Neural progenitor cell (in vitro differentiated cells): ENCODE data around the gene GOT1.

Experiments
- CTCF ChIP-seq: fragments of 200-600 bp; sonication (generic); IDR thresholded peaks from 2 replicates; pipeline ENCODE4 v1.5.1; 2017; ENCODE audit warnings: antibody characterized with exemption, mild to moderate bottlenecking
- EZH2 ChIP-seq: fragments of 200-600 bp; sonication (generic); IDR thresholded peaks from 2 replicates; pipeline ENCODE4 v1.6.1; 2017; ENCODE audit warnings: antibody characterized with exemption, mild to moderate bottlenecking, moderate library complexity

GRCh38 chr10:99365311-99365710 lies 65.1 kb downstream of the GOT1 start:
- TF ChIP-seq CTCF (no peak), EZH2 (no peak)
